HK-2 (cell line): ENCODE results near the gene NFATC2.
"Not testable (repeated sequence)": the region's sequence is repeated elsewhere in the genome, so short reads cannot be mapped to it uniquely, and the experiment has no call there.

Source experiments
- DNase-seq: peaks from one replicate; pipeline ENCODE4 v3.0.0-alpha.2; 2018; ENCODE audit not compliant: unreplicated experiment

NFATC2 gene

DNA sequence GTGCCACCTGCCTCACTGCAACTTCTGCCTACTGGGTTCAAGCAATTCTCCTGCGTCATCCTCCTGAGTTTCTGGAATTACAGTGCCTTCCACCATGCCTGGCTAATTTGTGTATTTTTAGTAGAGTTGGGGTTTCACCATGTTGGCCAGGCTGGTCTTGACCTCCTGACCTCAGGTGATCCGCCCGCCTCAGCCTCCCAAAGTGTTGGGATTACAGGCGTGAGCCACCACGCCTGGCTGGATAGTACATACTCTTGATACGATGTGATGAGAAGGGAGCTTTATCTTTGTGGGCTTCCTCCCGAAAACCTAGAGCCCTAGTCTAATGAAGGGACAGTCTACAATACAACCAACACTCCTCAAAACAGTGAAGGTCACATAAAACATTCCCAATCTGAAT lies 2.4 kb downstream of the NFATC2 start:
- DNase-seq, result not testable (repeated sequence)

DNA sequence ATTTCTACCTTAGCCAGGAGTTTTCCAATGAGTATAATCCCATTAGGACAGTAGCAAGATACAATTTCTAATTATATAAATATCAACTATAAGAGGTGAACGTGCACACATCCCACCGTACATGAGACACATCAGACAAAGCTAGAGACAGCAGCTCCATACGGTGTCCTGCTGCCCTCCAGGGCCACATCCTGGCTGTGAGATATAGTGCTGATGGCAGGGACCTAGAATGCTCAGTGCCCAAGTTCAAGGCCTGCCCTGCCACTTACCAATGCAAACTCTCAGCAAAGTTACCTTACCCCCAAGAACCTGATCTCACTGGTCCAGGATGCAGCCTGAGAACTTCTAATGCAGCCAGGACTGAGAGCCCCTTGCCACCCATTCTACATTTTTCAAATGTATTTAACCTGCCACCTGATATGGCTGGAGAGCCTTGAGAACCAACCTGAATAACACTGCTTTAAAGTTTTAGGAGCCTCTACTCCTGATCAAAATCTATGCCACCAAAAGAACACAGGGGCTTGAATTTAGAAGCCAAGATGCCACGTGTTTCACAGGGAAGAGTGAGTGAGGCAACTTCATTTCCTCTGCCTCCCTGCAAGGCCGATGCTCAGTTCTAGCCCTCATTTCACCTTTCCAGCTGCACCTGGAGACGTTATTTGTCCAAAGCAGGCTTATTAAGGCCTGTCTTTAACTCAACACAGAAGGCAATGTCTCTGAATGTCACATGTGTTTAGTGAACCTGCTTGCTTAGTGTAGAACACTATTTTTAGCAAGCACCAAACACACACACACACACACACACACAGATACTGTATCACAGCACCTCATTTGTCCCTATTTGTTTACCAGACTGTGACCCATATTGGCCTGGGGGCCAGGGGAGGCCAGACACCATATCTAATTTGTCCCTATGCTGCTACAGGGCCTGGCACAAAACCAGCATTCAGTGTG lies 6.1 kb downstream of the NFATC2 start:
- DNase-seq, result no peak

DNA sequence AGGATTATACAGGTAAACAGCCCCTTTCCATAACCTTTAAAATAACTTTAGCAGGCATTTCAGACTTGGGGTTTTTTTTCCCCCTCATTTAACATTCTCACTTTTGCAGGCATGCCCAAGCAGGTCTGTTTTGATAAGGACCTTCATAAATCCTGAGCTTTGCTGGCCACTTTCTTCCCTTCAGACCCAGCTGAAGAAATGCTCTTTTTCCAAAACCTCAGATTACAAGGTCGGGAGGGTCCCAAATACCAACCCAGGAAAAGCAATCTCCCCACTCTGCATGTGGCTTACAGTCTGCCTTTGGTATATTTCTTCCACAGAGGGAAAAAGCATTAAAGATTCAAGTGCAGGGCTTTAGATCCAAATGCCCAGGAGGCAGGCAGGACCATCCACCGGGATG lies 6.8 kb downstream of the NFATC2 start:
- no peak for DNase-seq

- no peak for DNase-seq
Observed at GRCh38 chr20:51535075-51535386, 7.5 kb downstream of the NFATC2 start.

DNA sequence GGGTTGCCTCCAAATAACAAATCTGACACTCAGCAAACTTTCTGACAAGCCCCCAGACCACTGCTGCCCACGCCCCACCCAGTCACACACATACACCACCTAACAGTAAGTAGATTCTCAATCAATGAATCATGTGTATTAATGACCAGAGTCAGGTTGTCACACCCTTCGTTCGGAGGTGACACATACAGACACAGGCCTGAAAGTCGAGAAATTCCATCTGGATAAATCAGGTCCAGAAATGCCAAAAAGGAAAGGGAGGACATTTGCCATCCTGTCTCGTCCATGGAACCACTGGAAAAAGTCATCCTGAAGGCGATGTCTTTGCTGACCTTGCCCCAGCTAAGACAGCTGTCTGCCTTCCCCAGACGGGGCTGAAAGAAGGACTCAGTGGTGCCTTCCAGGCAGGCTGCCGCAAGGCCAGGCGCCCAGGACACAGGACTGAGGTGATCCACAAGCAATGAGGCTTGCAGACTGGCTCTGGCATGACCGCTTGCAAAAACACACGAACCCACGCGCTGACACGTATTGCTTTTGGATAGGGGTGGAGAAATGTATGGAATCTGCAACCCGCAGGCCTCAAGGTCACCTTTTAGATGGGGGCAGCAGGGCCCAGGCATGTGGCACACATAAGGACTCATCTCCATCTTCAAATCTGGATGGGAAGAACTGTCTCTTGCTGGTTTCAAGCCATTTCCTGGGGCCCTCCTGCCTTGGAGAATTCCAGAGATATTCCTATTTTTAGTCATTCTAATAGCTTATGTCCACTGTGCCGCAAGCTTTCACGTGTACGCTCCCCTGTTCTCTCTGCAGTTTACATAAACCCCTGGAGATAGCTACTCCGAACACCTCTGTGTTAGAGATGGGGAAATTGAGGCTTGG lies 9.0 kb downstream of the NFATC2 start:
- DNase-seq, result no peak

GRCh38 chr20:51532577-51533191 lies 9.8 kb downstream of the NFATC2 start:
- DNase-seq, result no peak

GRCh38 chr20:51531712-51532456 lies 10.6 kb downstream of the NFATC2 start:
- DNase-seq, result no peak

DNA sequence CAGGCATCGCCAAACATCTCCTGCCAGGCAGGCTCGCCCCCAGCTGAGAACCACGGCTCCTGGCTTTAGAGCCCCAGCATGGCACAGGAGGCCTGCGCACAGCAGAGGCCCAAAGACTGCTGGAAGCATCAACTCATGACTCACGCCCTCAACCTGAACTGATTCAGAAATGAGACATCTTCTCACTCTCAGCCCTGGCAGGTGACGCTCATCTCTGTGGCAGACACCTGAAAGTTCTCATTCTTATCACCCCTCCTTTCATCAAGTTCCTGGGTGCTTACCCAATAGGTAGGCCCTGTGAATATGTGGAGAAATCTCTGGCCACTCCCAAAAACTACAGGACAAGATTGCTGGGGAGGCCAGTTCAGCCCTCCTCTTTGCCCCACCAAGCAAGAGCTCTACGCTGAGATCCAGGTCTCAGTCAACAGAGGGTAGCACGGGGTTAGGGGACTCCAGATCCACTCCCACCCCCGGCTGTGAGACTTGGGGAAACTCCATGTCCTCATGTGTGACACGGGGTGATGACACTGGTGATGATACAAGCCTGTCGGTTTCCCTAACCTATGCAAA lies 11.3 kb downstream of the NFATC2 start:
- DNase-seq, result no peak

DNA sequence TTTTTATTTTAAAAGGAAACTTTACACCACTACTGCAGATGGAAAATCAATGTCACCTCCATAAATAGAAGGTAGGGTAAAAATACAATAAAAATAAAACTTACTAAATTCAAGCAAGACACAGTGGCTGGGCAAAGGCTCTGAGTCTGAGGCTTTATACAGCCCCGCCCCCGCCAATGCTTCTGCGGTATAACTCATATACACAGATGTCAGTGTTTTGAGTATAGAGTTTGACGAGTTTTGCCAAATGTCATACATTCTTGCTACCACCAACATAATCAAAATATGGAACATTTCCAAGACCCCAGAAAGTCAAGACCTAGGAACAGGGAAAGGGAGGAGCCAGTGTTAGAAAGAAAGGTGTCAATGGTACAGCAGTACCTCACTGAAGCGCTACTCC lies 12.8 kb downstream of the NFATC2 start:
- no peak for DNase-seq

DNA sequence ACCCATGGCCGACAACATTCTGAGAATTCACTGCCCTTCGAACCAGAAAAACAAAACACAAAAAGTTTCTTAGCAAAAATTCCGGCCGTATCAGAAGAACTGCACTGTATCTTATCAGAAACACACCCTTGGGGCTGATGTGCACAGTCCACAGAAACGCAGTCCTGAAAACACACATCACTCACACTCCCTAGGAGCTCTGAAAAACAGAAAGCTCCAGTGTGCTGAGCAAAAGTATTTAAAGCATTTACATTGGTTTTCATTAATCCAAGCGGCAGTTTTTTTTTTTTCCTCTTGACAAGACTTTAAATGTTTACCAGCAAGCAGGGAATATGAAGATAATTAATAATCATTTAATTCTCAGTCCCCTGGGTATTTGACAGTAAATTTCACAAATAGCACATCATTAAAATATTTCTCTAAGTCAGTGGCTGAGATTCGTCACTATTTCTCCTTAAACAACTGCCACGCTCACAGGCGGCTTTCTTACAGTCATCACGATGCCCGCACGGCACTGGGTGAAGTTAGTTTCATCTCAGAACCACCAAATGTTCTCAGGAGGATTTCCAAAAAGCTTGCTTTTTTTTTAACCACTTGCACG lies 13.3 kb downstream of the NFATC2 start:
- DNase-seq, result no peak

DNA sequence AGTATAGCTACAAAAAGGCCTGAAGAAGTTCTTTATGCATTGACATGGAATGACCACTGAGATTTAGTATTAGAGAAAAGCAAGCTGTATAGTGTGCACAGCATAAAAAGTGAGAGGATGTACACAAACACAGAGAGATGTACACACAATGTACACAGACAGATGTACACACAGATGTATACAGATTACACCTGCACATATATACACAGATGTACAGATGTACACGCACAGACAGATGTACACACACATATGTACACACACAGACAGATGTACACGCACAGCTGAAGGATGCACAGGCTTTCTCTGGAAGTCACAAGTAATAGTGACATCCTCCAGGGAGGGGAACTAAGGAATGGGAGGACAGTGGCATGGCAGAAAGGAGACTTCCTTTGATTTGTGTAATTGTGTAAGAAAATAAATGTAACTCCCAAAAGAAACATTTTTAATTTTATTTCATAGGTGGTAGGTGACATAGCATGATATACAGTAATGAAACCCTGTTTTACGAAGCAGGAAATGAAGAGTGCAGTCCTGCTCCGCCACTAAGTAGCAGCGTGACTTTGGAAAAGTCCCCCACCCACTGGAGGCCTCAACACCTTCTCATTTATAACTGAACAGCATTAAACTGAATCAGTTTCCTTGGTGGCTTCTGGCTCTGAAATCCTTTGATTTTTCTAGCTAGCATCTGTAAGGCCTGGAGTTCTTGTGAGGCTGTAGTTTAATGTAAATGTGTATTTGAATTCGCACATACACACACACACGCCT lies 14.1 kb downstream of the NFATC2 start:
- DNase-seq, result no peak

GRCh38 chr20:51526754-51527153 lies 15.8 kb downstream of the NFATC2 start:
- DNase-seq, result no peak

- DNase-seq, result no peak
Observed at GRCh38 chr20:51526106-51526470, 16.4 kb downstream of the NFATC2 start.

- DNase-seq, result no peak
Observed at GRCh38 chr20:51525241-51526105, 17.0 kb downstream of the NFATC2 start.

- no peak for DNase-seq
Observed at GRCh38 chr20:51523276-51524013, 19.1 kb downstream of the NFATC2 start.

DNA sequence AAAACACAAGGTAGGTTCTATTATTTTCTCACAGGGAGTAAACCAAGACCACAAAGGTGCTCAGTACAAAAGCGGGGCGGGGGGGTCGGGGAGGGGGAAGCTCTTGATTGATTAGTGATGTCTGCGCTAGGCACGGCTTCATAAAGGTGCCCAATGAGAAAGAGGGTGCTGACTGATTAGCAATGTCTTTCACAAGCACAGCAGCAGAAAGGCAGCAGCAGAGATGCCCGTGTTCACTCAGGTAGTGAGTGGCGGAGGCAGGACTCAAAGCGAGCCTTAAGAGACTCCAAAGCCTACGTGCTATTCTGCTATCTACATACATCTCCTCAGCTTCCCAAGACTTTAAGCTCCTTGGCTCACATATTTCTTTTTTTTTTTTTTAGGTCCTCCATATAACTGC lies 20.3 kb downstream of the NFATC2 start:
- no peak for DNase-seq

DNA sequence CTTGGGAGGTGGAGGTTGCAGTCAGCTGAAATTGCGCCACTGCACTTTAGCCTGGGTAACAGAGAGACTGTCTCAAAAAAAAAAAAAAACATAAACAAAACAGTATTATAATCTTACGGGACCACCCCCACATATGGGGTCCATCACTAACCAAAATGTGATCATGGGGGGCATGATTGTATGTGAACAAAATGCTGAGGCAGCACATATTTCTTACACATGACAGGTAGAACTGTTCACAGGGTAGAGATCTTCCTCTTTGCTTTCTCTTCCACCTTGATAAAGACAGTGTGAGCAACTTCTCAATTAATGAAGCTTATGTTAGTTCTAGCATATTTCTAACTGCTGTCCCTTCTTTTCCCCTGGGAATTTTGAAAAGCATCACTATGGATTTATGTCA lies 24.7 kb downstream of the NFATC2 start:
- DNase-seq, result no peak

- no peak for DNase-seq
Observed at GRCh38 chr20:51516855-51517254, 25.7 kb downstream of the NFATC2 start.

DNA sequence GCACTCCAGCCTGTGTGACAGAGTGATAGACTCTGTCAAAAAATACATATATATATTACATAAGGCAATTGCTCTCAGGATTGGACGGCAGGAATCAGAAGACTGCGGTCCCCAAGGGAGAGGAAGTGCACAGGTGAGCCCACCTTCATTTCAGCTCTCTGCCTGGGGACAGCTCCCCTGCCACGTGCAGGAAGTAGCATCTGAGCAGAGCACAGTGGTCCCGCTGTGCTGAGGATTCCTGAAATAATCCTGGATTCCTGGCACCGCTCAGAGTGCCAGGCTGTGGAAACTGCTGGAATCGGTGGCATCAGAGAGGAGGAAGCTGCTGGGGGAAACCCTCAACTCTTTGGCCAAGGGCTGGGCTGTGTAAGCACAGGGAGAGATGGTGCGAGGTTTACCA lies 27.7 kb downstream of the NFATC2 start:
- no peak for DNase-seq
